HG03064 (cell line): Measurements from ENCODE around the gene SCARB1.

Experiments
- ATAC-seq: cut with Tn5 transposase; IDR thresholded peaks from one replicate; pipeline ENCODE4 v1.9.1; 2021; ENCODE audit warnings: low read depth; ENCODE audit not compliant: unreplicated experiment

SCARB1 gene

DNA sequence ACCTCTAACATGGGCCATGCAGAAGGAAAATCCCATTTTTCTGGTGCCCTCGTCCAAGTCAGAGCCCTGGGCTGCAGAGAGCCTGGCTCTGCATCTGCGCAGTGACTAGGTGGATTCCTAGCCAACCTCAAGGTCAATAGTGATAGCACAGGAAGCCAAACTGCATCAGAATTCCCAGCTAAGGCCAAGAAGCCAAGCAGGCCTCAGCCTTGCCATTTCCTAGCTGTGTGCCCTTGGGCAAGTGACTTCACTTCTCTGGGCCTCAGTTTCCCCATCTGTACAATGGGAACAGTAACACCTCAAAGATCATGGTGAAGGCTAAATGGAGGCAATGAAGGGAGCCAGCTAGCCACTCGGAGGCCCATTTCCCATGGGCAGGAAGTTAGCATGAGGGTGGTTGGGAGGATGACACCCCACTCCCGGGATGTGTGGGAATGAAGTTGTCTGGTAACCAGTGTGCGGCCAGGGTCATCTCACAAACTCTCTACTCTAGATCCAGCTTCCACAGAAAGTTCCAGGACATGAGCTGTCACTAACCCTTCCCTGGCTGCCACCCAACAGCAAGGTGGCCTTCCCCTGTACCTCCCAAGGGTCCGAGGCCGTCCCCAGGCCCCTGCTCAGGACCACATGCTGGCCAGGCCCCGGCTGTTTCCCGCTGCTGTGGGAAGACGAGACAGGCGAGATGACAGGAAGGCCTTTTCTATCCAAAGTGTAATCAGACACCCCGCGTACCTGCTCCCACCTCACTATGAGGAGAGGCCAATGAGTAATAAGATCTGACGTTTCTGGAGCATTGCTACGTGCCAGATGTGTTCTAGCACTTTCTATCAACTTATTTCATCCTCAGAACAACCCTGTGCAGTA is 125.7 kb downstream of the SCARB1 start:
- no peak for ATAC-seq

GRCh38 chr12:124737040-124737419 is 126.6 kb downstream of the SCARB1 start:
- ATAC-seq = no peak

DNA sequence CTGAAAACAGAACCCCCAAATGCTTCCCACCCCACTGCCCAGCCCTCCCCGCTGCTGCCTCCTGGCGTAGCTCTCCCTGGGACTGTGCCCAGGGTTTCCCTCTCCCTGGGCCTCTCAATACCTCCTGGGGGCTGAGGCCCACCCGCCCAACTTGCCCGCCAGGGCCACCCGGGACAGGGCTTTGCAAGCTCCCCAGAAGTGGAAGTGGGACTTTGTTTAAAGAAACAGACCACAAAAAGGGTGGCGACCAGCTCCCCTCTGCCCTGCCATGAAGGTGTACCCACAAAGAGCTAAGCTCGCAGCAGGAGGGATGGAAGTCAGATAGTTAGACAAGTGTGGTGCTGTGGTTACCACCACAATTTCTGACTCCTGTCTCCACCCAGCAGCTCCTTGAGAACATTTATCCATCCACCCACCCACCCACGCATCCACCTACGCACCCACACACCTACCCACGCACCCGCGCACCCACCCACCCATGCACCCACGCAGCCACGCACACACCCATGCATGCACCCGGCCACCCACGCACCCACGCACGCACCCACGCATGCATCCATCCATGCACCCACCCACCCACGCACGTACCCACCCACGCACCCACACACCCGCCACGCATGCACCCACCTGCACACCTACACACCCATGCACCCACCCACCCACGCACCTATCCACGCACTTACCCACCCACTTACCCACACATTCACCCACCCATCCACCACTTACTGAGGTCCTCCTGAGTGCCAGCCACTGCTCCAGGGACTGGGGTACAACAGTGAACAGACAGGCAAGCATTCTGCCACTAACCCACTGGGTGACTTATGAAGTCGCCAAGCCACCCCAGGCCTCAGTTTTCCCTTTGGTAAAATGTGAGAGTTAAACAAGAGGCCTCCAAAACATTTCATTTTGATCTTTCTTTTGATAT is 127.3 kb downstream of the SCARB1 start:
- ATAC-seq = no peak

DNA sequence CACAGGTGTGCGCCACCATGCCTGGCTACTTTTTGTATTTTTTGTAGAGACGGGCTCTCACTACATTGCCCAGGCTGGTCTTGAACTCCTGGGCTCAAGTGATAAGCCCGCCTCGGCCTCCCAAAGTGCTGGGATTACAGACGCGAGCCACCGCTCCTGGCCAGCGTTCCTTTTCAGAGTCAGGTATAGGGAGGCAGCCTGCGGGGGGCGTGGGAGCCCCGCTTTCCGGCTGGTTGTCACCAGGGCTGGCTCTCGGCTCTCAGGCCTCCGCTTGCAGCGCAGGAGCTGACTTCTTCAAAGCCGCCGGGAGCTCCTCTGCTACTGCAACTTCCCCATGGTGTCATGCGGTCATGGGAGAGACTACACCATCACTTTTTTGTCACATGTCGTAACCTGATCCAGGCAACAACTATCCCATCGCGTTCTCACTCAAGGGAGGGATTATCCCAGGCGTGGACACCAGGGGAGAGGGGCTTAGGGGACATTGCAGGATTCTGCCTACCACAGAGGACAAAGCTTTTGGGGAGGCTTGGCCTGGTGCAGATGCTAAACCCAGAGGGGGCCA is 129.4 kb downstream of the SCARB1 start:
- no peak for ATAC-seq

- ATAC-seq = no peak
These were observed 130.6 kb downstream of the SCARB1 start for GRCh38 chr12:124733086-124733485.

GRCh38 chr12:124732275-124733075 is 131.2 kb downstream of the SCARB1 start:
- ATAC-seq = no peak

DNA sequence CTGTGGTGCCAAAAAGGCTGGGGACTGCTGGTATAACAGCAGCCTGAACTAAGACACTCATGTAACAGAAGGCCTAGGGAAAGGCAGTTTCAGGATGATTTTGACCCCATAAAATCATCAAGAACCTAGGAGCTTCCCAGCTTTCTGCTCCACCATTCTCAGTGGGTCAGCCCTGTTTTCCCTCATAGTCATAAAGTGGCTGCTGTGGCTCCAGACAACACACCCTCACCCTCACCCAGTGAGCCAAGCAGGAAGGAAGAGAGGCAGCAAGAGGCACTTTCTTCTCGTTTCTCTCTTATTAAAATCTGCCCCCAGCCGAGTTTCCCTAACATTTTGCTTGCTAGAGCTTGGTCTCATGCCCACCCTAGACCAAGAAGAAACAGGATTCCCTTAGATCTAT is 131.8 kb downstream of the SCARB1 start:
- no peak for ATAC-seq

- ATAC-seq = no peak
These were observed 133.2 kb downstream of the SCARB1 start for GRCh38 chr12:124730455-124730932.

DNA sequence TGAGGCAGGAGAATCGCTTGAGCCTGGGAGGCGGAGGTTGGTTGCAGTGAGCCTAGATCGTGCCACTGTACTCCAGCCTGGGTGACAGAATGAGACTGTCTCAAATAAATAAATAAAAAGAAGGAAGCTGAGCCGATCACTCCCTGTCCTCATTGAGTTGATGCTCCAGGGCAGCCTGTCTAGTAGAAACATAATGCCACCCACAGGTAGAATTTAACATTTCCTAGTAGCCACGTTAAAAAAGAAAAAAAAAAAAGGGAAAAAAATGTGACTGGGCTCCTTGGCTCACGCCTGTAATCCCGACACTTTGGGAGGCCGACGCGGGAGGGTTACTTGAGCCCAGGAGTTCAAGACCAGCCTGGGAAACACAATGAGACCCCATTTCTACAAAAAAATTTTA is 135.7 kb downstream of the SCARB1 start:
- no peak for ATAC-seq

- ATAC-seq = no peak
These were observed 136.3 kb downstream of the SCARB1 start for GRCh38 chr12:124727264-124727800.
